H1 (cell line): ENCODE results near the gene JPT2. TPM values are rescaled to one million over a fixed set of nuclear protein-coding genes. Genes with fewer than 3 reads are reported as not detected.

ENCODE experiments used
- CTCF ChIA-PET: fragments of 300-600 bp; sonication (Branson Sonifier 250); formaldehyde crosslinking; loops from one replicate; lab custom pipeline; 2021; ENCODE audit not compliant: partially characterized antibody; lab: Charles Lee
- POLR2A ChIA-PET: fragments of 300-600 bp; sonication (Branson Sonifier 250); formaldehyde crosslinking; loops from one replicate; lab custom pipeline; 2021; ENCODE audit warnings: inconsistent platforms; ENCODE audit not compliant: partially characterized antibody; lab: Charles Lee
- DNase-seq, 2 experiments: peaks; one replicate each; pipeline versions ENCODE4 v3.0.0 to v3.0.0-alpha.2; 2010 to 2022; ENCODE audit warnings: low spot score in 2 of 2, low read depth in 1 of 2, mixed read lengths in 1 of 2
- FAIRE-seq: peaks from 2 replicates; lab custom pipeline; 2011; peaks lifted over from hg19 to GRCh38; lab: Jason Lieb, UNC
- H2AFZ ChIP-seq: 2 replicates; pipeline ENCODE4 v1.8.1; 2012; ENCODE audit warnings: low read length, inconsistent platforms
- H2AK5ac ChIP-seq: 2 replicates; pipeline ENCODE4 v1.6.1; 2013; ENCODE audit warnings: low read depth, low read length
- H2BK120ac ChIP-seq: replicated peaks from 2 replicates; pipeline ENCODE3; 2013; ENCODE audit warnings: low read depth, low read length, inconsistent platforms
- H2BK12ac ChIP-seq: 2 replicates; pipeline ENCODE4 v1.6.1; 2013; ENCODE audit warnings: low read depth, low read length
- H2BK15ac ChIP-seq: 2 replicates; pipeline ENCODE4 v1.6.1; 2013; ENCODE audit warnings: low read length
- H2BK20ac ChIP-seq: 2 replicates; pipeline ENCODE4 v1.6.1; 2013; ENCODE audit warnings: low read length
- H2BK5ac ChIP-seq: 2 replicates; pipeline ENCODE4 v1.6.1; 2013; ENCODE audit warnings: low read depth, low read length
- H3K14ac ChIP-seq: 2 replicates; pipeline ENCODE4 v1.6.1; 2013; ENCODE audit warnings: inconsistent platforms; ENCODE audit not compliant: insufficient read length
- H3K18ac ChIP-seq: 2 replicates; pipeline ENCODE4 v1.6.1; 2013; ENCODE audit warnings: low read length; ENCODE audit errors: extremely low read depth
- H3K23ac ChIP-seq: 2 replicates; pipeline ENCODE4 v1.6.1; 2013; ENCODE audit warnings: inconsistent platforms; ENCODE audit not compliant: insufficient read length
- H3K23me2 ChIP-seq: 2 replicates; pipeline ENCODE4 v1.6.1; 2013; ENCODE audit warnings: low read depth, low read length
- H3K27ac ChIP-seq: 2 replicates; pipeline ENCODE4 v1.6.1; 2011; ENCODE audit warnings: low read depth, low read length, inconsistent platforms
- H3K27me3 ChIP-seq, 4 experiments: replicated peaks in 1 of 4; 1 replicate in 1 of 4; 2 replicates in 3 of 4; pipeline versions ENCODE4 v1.6.1 to v1.8.1; 2011 to 2013; ENCODE audit warnings: low read length in 3 of 4, mild to moderate bottlenecking in 3 of 4, inconsistent platforms in 2 of 4, mixed read lengths in 2 of 4, moderate library complexity in 1 of 4; ENCODE audit not compliant: control insufficient read depth in 3 of 4, insufficient read depth in 3 of 4; ENCODE audit errors: extremely low read depth in 1 of 4
- H3K36me3 ChIP-seq, 4 experiments: 2 replicates each; pipeline versions ENCODE4 v1.6.1 to v1.8.1; 2011 to 2013; ENCODE audit warnings: mild to moderate bottlenecking in 4 of 4, low read length in 3 of 4, moderate library complexity in 2 of 4, control low read depth in 1 of 4, inconsistent platforms in 1 of 4; ENCODE audit not compliant: insufficient read depth in 4 of 4, control insufficient read depth in 2 of 4
- H3K4ac ChIP-seq: replicated peaks from 2 replicates; pipeline ENCODE3; 2013; ENCODE audit warnings: low read length, low read depth, mixed read lengths, inconsistent platforms; ENCODE audit not compliant: insufficient read length
- H3K4me1 ChIP-seq, 4 experiments: replicated peaks in 1 of 4; 1 replicate in 1 of 4; 2 replicates in 3 of 4; pipeline versions ENCODE4 v1.6.1 to v1.8.1; 2011 to 2013; ENCODE audit warnings: low read length in 3 of 4, inconsistent platforms in 2 of 4, mixed read lengths in 1 of 4; ENCODE audit not compliant: insufficient read depth in 4 of 4, control insufficient read depth in 3 of 4
- H3K4me2 ChIP-seq, 2 experiments: 2 replicates each; pipeline versions ENCODE4 v1.6.1 to v1.8.1; 2011 to 2013; ENCODE audit warnings: low read depth in 2 of 2, low read length in 2 of 2, control low read depth in 1 of 2, inconsistent platforms in 1 of 2, mild to moderate bottlenecking in 1 of 2; ENCODE audit not compliant: insufficient read depth in 1 of 2
- H3K4me3 ChIP-seq, 4 experiments: fragments of 200-600, 300-600 bp in 1 of 4; sonication (generic), shearing (Covaris generic), sonication (Bioruptor Twin) in 1 of 4; 2 replicates each; pipeline versions ENCODE4 v1.5.1 to v1.8.1; 2011 to 2016; ENCODE audit warnings: low read length in 4 of 4, low read depth in 3 of 4, control low read depth in 2 of 4, inconsistent platforms in 2 of 4, mild to moderate bottlenecking in 2 of 4, mixed read lengths in 1 of 4, moderate library complexity in 1 of 4; ENCODE audit not compliant: insufficient read depth in 2 of 4; ENCODE audit errors: extremely low read depth in 1 of 4
- H3K56ac ChIP-seq: replicated peaks from 2 replicates; pipeline ENCODE3; 2013; ENCODE audit warnings: low read depth, mild to moderate bottlenecking, mixed read lengths, low read length, inconsistent platforms; ENCODE audit not compliant: insufficient read length
- H3K79me1 ChIP-seq: 2 replicates; pipeline ENCODE4 v1.6.1; 2013; ENCODE audit warnings: low read depth, low read length, control low read depth
- H3K79me2 ChIP-seq, 2 experiments: 2 replicates each; pipeline versions ENCODE4 v1.6.1 to v1.8.1; 2012 to 2013; ENCODE audit warnings: low read length in 2 of 2, mild to moderate bottlenecking in 2 of 2, inconsistent platforms in 1 of 2; ENCODE audit not compliant: insufficient read depth in 2 of 2, control insufficient read depth in 1 of 2
- H3K9ac ChIP-seq, 4 experiments: replicated peaks in 1 of 4; 1 replicate in 1 of 4; 2 replicates in 3 of 4; pipeline versions ENCODE4 v1.6.1 to v1.8.1; 2011 to 2013; ENCODE audit warnings: low read depth in 3 of 4, low read length in 3 of 4, control low read depth in 2 of 4, mild to moderate bottlenecking in 2 of 4, moderate library complexity in 2 of 4, inconsistent platforms in 1 of 4; ENCODE audit errors: extremely low read depth in 1 of 4
- H3K9me3 ChIP-seq, 2 experiments: 2 replicates each; pipeline versions ENCODE4 v1.6.1 to v1.8.1; 2012 to 2013; ENCODE audit warnings: mild to moderate bottlenecking in 2 of 2, moderate library complexity in 2 of 2, control low read depth in 1 of 2, inconsistent platforms in 1 of 2, low read depth in 1 of 2, low read length in 1 of 2, mixed read lengths in 1 of 2; ENCODE audit not compliant: insufficient read depth in 2 of 2
- H4K20me1 ChIP-seq, 2 experiments: replicated peaks in 1 of 2; 2 replicates each; pipeline versions ENCODE3 to v1.8.1; 2011 to 2013; ENCODE audit warnings: inconsistent platforms in 2 of 2, low read length in 2 of 2, mild to moderate bottlenecking in 1 of 2; ENCODE audit not compliant: insufficient read depth in 2 of 2, control insufficient read depth in 1 of 2
- H4K5ac ChIP-seq: 2 replicates; pipeline ENCODE4 v1.6.1; 2013; ENCODE audit warnings: low read length, low read depth, mixed read lengths, inconsistent platforms; ENCODE audit not compliant: insufficient read length
- H4K8ac ChIP-seq: 2 replicates; pipeline ENCODE4 v1.8.0; 2013; ENCODE audit warnings: mild to moderate bottlenecking, moderate library complexity, low read length, inconsistent platforms; ENCODE audit not compliant: insufficient read depth; ENCODE audit errors: extremely low read depth
- H4K91ac ChIP-seq: replicated peaks from 2 replicates; pipeline ENCODE3; 2013; ENCODE audit warnings: low read length, mixed read lengths, inconsistent platforms; ENCODE audit not compliant: insufficient read length
- BACH1 ChIP-seq: IDR thresholded peaks from 2 replicates; pipeline ENCODE4 v1.6.1; 2012; ENCODE audit warnings: low read length, improper control_type of control experiment
- BRCA1 ChIP-seq: IDR thresholded peaks from 2 replicates; pipeline ENCODE4 v1.6.1; 2012; ENCODE audit warnings: low read depth, low read length, improper control_type of control experiment
- FOSL1 ChIP-seq: IDR thresholded peaks from 2 replicates; pipeline ENCODE4 v1.6.1; 2011; ENCODE audit warnings: mild to moderate bottlenecking, low read depth, low read length, moderate library complexity; ENCODE audit not compliant: insufficient read depth
- HDAC2 ChIP-seq, 2 experiments: fragments of 300-600 bp in 1 of 2; sonication (generic) in 1 of 2; IDR thresholded peaks; 2 replicates each; pipeline ENCODE4 v1.6.1; 2011 to 2012; ENCODE audit warnings: low read depth in 2 of 2, low read length in 2 of 2, mild to moderate bottlenecking in 2 of 2, moderate library complexity in 2 of 2, borderline replicate concordance in 1 of 2, inconsistent platforms in 1 of 2
- HDAC6 ChIP-seq: IDR thresholded peaks from one replicate; pipeline ENCODE4 v1.7.1; 2012; ENCODE audit warnings: low read depth, mild to moderate bottlenecking, inconsistent platforms, low read length, moderate library complexity
- JUND ChIP-seq: IDR thresholded peaks from 2 replicates; pipeline ENCODE4 v1.6.1; 2011; ENCODE audit warnings: mild to moderate bottlenecking, improper control_type of control experiment, low read length
- KDM1A ChIP-seq: fragments of 200-600, 300-600 bp; sonication (generic); IDR thresholded peaks from 2 replicates; pipeline ENCODE4 v1.7.1; 2016; ENCODE audit warnings: mild to moderate bottlenecking, low read length, borderline replicate concordance
- RBBP5 ChIP-seq: IDR thresholded peaks from 2 replicates; pipeline ENCODE4 v1.7.1; 2012; ENCODE audit warnings: low read depth, mild to moderate bottlenecking, inconsistent platforms, low read length, moderate library complexity, borderline replicate concordance
- SAP30 ChIP-seq: fragments of 300-600 bp; sonication (generic); IDR thresholded peaks from 2 replicates; pipeline ENCODE4 v1.7.1; 2012; ENCODE audit warnings: low read length, moderate library complexity, mild to moderate bottlenecking, inconsistent platforms; ENCODE audit not compliant: insufficient read depth, insufficient replicate concordance
- TAF1 ChIP-seq: IDR thresholded peaks from 2 replicates; pipeline ENCODE4 v1.6.1; 2011; ENCODE audit warnings: mild to moderate bottlenecking, low read depth, low read length
- TBP ChIP-seq: IDR thresholded peaks from 2 replicates; pipeline ENCODE4 v1.6.1; 2011; ENCODE audit warnings: low read depth, low read length, improper control_type of control experiment
- WGBS, 2 experiments: shearing (Covaris generic) in 1 of 2; methylation state at CpG; one replicate each; pipeline versions ENCODE4 v1.1.6 to v1.1.7; 2013 to 2015; ENCODE audit warnings: low lambda C conversion rate in 2 of 2, mixed read lengths in 2 of 2, inconsistent platforms in 1 of 2, low coverage in 1 of 2, missing lambda C conversion rate in 1 of 2; ENCODE audit not compliant: insufficient replicate concordance in 2 of 2, insufficient coverage in 1 of 2, insufficient read length in 1 of 2; ENCODE audit errors: extremely low coverage in 1 of 2, missing lambda C conversion rate in 1 of 2; 5-methylcytosine and 5-hydroxymethylcytosine counted together
- polyA plus RNA-seq, 7 experiments: library from polyadenylated mRNA; depleted of rRNA in 3 of 7; stranded (reverse) in 5 of 7; unstranded in 2 of 7; fragments of >200 nt in 5 of 7; fragments of 200-250 nt in 2 of 7; gene quantifications; 1 replicate in 5 of 7; 2 replicates in 1 of 7; 4 replicates in 1 of 7; pipeline versions ENCODE4 v1.2.1 to v1.2.3, GENCODE V29; 2011 to 2013; ENCODE audit warnings: missing spikeins in 2 of 7, mixed read lengths in 2 of 7
- total RNA-seq: library from RNA; stranded (reverse); fragmentation: NEBNext Ultra II Directional; extraction: Animal tissue kit (Norgen Biotek cat#: 25700); gene quantifications from 2 replicates; pipeline ENCODE4 v1.2.1, GENCODE V29; 2021
- TF ChIP-seq, protein P1 (sequence below): IDR thresholded peaks from 2 replicates; pipeline ENCODE4 v1.6.1; 2011; ENCODE audit warnings: low read depth, mild to moderate bottlenecking, low read length; ENCODE audit not compliant: insufficient read depth

Gene JPT2
- total and polyA plus RNA-seq, 2 of the 8 experiments (the other 6 are each of a cell fraction or from before 2014, with no cell fraction given) = 67.6 to 197 TPM

GRCh38 chr16:1731073-1731472, 53.0 kb downstream of the JPT2 start:
- Histone ChIP-seq H4K5ac (no peak overlapping the region), H3K79me2 (no peaks in the 10 kb centered on the region), H3K23me2 (no peaks in the 10 kb centered on the region), H2BK5ac (no peak overlapping the region), H2BK120ac (no peak overlapping the region), H3K56ac (no peak overlapping the region), H3K14ac (no peak overlapping the region), H2BK12ac (no peak overlapping the region), H2BK20ac (no peak overlapping the region), H3K9ac (no peak overlapping the region), H2BK15ac (no peak overlapping the region), H4K91ac (no peak overlapping the region), H3K18ac (no peak overlapping the region), H3K4me3 (no peak overlapping the region), H3K9me3 (peaks cover 15 to 18% of the 10 kb centered on the region in 2 experiments), H3K36me3 (peaks cover 0 to 21% (median 4%) of the 10 kb centered on the region in 4 experiments; a peak in 5 of 8 replicates), H3K4ac (no peak overlapping the region), H2AFZ (no peak overlapping the region), H3K27ac (no peak overlapping the region), H4K20me1 (peaks cover 0 to 7% of the 10 kb centered on the region in 2 experiments), H3K4me2 (no peak overlapping the region), H4K8ac (no peak overlapping the region), H3K4me1 (0 out of 7 replicates have a peak, but pooled peaks cover 0 to 2% (median 0%) of the 10 kb centered on the region in 4 experiments), H3K79me1 (peaks cover 5% of the 10 kb centered on the region), H3K27me3 (no peaks in the 10 kb centered on the region), H2AK5ac (no peak overlapping the region), H3K23ac (no peak overlapping the region)
- TF ChIP-seq HDAC6 = no peak
- no peak for TF ChIP-seq HDAC2 (IDR thresholded peaks at IDR 0.05; ENCODE audit: borderline replicate concordance in 1 of 2, low read depth in 2 of 2, low read length in 2 of 2)
- TF ChIP-seq KDM1A = no peak
- no peak for TF ChIP-seq TBP
- TF ChIP-seq RBBP5 = no peak
- TF ChIP-seq BACH1 = no peak
- no peak for TF ChIP-seq JUND
- no peak for TF ChIP-seq BRCA1
- TF ChIP-seq SAP30 = no peak
- no peak for TF ChIP-seq TAF1
- no peak for TF ChIP-seq FOSL1
- TF ChIP-seq, protein P1, sequence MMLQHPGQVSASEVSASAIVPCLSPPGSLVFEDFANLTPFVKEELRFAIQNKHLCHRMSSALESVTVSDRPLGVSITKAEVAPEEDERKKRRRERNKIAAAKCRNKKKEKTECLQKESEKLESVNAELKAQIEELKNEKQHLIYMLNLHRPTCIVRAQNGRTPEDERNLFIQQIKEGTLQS = no peak
- FAIRE-seq (no peak), DNase-seq (no peak)
- CTCF ChIA-PET = interaction anchor here (0.8 kb wide), 1 partner anchor 20 kb away, joined by 3 read pairs; no protein-coding TSS in a partner anchor
- POLR2A ChIA-PET = no interaction called here
- WGBS, 2 experiments = 94% methylated on average over 7 of the region's 7 CpGs; no CpG with 5 or more reads in 1 of the 2 experiments
